ENCODE data around the gene MSL3.

MSL3 gene

DNA sequence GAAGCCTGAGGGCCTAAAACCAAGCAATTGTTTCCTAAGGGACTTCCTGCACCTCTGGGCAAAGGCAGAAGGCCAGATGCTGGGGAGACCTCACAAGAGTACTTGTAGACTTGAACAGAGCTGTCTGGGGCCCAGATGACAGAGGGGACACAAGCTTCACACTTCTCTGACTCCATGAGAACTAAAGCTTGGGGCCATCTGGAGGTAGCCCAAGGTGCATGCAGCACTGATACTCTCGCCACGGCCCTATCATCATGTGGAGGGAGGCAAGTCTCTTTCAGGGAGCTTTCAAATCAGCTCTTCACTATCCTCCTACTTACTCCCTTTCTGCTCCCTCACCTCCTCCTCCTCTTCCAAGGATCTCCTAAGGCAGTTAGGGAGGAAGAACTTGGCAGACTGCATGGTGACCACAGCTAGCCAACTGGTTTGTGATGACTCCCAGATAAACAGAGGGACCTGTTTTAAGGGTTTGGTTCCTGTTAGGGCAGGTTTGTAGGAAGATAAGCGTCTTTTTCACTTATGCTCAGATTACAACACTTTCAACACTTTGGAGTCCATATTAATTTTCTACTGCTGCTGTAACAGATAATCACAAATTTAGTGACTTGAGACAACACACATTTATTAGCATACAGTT is 23.8 kb downstream of the MSL3 start:
- TF ChIP-seq, protein P1, sequence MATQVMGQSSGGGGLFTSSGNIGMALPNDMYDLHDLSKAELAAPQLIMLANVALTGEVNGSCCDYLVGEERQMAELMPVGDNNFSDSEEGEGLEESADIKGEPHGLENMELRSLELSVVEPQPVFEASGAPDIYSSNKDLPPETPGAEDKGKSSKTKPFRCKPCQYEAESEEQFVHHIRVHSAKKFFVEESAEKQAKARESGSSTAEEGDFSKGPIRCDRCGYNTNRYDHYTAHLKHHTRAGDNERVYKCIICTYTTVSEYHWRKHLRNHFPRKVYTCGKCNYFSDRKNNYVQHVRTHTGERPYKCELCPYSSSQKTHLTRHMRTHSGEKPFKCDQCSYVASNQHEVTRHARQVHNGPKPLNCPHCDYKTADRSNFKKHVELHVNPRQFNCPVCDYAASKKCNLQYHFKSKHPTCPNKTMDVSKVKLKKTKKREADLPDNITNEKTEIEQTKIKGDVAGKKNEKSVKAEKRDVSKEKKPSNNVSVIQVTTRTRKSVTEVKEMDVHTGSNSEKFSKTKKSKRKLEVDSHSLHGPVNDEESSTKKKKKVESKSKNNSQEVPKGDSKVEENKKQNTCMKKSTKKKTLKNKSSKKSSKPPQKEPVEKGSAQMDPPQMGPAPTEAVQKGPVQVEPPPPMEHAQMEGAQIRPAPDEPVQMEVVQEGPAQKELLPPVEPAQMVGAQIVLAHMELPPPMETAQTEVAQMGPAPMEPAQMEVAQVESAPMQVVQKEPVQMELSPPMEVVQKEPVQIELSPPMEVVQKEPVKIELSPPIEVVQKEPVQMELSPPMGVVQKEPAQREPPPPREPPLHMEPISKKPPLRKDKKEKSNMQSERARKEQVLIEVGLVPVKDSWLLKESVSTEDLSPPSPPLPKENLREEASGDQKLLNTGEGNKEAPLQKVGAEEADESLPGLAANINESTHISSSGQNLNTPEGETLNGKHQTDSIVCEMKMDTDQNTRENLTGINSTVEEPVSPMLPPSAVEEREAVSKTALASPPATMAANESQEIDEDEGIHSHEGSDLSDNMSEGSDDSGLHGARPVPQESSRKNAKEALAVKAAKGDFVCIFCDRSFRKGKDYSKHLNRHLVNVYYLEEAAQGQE (IDR thresholded peaks at IDR 0.05; ENCODE audit: insufficient read depth in 1 of 2, low read depth in 2 of 2, low read length in 2 of 2), result no peak
- TF ChIP-seq SIN3A (IDR thresholded peaks at IDR 0.05; ENCODE audit: borderline replicate concordance, insufficient read depth, low read length), result no peak
- TF ChIP-seq POLR2AphosphoS5 (IDR thresholded peaks at IDR 0.05; ENCODE audit: low read depth, low read length), result no peak
- TF ChIP-seq FOXP2 (optimal IDR thresholded peaks at IDR 0.05; ENCODE audit: borderline replicate concordance, extremely low read depth, extremely low read length, insufficient read depth), result no peak
- TF ChIP-seq TAF1 (IDR thresholded peaks at IDR 0.05; ENCODE audit: borderline replicate concordance, insufficient read depth, low read length), result no peak

DNA sequence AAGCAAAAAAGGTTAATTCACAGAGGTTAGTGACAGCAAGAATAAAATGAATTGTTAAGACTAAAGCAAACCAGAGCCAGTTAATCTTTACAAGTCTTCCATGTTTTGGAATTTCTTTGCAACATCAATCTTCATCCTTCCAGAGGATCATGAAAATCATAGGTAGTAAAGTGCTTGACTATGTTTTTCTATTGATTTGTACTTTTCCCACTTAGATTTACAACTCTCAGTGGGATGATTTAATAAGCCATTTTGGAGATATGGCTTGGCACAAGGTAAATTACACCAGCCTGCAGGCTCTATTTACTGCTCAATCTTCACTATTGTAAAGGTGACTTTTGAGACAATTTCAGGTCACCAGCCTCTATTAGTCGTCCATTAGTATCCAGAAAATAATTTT is 26.5 kb downstream of the MSL3 start:
- no peak for TF ChIP-seq POLR2AphosphoS5 (IDR thresholded peaks at IDR 0.05; ENCODE audit: low read depth, low read length)
- TF ChIP-seq SIN3A (IDR thresholded peaks at IDR 0.05; ENCODE audit: borderline replicate concordance, insufficient read depth, low read length), result no peak
- no peak for TF ChIP-seq TAF1 (IDR thresholded peaks at IDR 0.05; ENCODE audit: borderline replicate concordance, insufficient read depth, low read length)
- TF ChIP-seq, protein P1 (IDR thresholded peaks at IDR 0.05; ENCODE audit: insufficient read depth in 1 of 2, low read depth in 2 of 2, low read length in 2 of 2), result no peak
- no peak for TF ChIP-seq FOXP2 (optimal IDR thresholded peaks at IDR 0.05; ENCODE audit: borderline replicate concordance, extremely low read depth, extremely low read length, insufficient read depth)

DNA sequence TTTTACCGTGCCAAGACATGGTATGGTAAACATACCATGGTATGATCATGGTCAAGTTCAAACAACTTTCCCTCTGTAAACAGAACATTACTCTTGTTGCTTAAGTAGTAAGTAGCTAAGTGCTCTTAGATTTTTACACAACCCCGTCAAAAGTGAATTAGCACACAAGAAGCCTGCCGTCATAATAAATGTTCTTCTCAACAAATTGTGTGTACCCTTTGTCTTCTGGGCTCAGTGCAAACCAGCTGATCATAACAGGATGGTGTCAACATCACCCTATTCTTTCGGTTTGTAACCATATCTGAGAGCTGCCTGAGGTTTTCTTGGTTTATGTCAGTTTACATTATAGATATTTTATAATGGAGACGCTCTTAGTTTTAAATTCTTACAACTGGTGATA is 28.8 kb downstream of the MSL3 start:
- TF ChIP-seq POLR2AphosphoS5 (IDR thresholded peaks at IDR 0.05; ENCODE audit: low read depth, low read length), result no peak
- TF ChIP-seq, protein P1 (IDR thresholded peaks at IDR 0.05; ENCODE audit: insufficient read depth in 1 of 2, low read depth in 2 of 2, low read length in 2 of 2), result no peak
- no peak for TF ChIP-seq SIN3A (IDR thresholded peaks at IDR 0.05; ENCODE audit: borderline replicate concordance, insufficient read depth, low read length)
- no peak for TF ChIP-seq TAF1 (IDR thresholded peaks at IDR 0.05; ENCODE audit: borderline replicate concordance, insufficient read depth, low read length)
- TF ChIP-seq FOXP2 (optimal IDR thresholded peaks at IDR 0.05; ENCODE audit: borderline replicate concordance, extremely low read depth, extremely low read length, insufficient read depth), result no peak

DNA sequence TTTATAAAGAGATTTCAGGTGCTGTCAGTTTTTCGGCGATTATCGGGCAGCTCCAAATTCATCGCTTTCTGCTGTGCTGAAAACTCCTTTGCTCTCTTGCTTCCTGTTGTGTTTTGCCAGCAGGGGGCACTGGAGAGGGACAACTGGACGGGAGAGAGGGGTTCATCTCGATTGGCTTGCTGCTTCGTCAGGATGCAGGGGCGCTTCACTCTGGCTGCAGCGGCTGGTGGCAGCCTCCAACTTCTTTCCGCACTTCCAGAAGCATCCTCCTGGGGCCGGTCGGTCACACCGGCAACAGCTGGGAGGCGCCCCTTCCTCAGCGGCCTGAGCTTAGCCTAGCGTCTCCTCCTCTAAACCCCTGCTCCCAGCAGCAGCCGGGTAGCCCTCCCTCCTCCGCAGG is 29.5 kb downstream of the MSL3 start:
- TF ChIP-seq TAF1 (IDR thresholded peaks at IDR 0.05; ENCODE audit: borderline replicate concordance, insufficient read depth, low read length) (no peak), SIN3A (IDR thresholded peaks at IDR 0.05; ENCODE audit: borderline replicate concordance, insufficient read depth, low read length) (no peak), POLR2AphosphoS5 (IDR thresholded peaks at IDR 0.05; ENCODE audit: low read depth, low read length) (no peak), FOXP2 (optimal IDR thresholded peaks at IDR 0.05; ENCODE audit: borderline replicate concordance, extremely low read depth, extremely low read length, insufficient read depth) (no peak)
- TF ChIP-seq, protein P1 (IDR thresholded peaks at IDR 0.05; ENCODE audit: insufficient read depth in 1 of 2, low read depth in 2 of 2, low read length in 2 of 2), result no peak

Data from PFSK-1 (cell line).